Measurements from ENCODE around the gene SPRED2.

GRCh38 chr2:65305934-65306333, 126.5 kb downstream of the SPRED2 start:
- TF ChIP-seq SIN3A (IDR thresholded peaks at IDR 0.05; ENCODE audit: borderline replicate concordance, insufficient read depth, low read length): no peak
- TF ChIP-seq POLR2AphosphoS5 (IDR thresholded peaks at IDR 0.05; ENCODE audit: low read depth, low read length): no peak
- TF ChIP-seq REST (IDR thresholded peaks at IDR 0.05; ENCODE audit: insufficient read depth in 1 of 2, low read depth in 2 of 2, low read length in 2 of 2): no peak
- no peak for TF ChIP-seq FOXP2 (optimal IDR thresholded peaks at IDR 0.05; ENCODE audit: borderline replicate concordance, extremely low read depth, extremely low read length, insufficient read depth)

Data from PFSK-1 (cell line).